Retinal pigment epithelial cell (primary cell): ENCODE data around the gene GLRX3.

Experiments used
- DNase-seq: peaks from one replicate; pipeline ENCODE4 v3.0.0-alpha.2; 2010; ENCODE audit warnings: low read depth
- H3K4me3 ChIP-seq: 2 replicates; pipeline ENCODE4 v1.5.1; 2011; ENCODE audit warnings: mild to moderate bottlenecking, low read length, control low read depth, moderate library complexity
- TF ChIP-seq, protein P1 (sequence below): conservative IDR thresholded peaks from 2 replicates; pipeline ENCODE4 v1.5.1; 2011; ENCODE audit warnings: low read depth, low read length, control low read depth, inconsistent platforms

Gene GLRX3

DNA sequence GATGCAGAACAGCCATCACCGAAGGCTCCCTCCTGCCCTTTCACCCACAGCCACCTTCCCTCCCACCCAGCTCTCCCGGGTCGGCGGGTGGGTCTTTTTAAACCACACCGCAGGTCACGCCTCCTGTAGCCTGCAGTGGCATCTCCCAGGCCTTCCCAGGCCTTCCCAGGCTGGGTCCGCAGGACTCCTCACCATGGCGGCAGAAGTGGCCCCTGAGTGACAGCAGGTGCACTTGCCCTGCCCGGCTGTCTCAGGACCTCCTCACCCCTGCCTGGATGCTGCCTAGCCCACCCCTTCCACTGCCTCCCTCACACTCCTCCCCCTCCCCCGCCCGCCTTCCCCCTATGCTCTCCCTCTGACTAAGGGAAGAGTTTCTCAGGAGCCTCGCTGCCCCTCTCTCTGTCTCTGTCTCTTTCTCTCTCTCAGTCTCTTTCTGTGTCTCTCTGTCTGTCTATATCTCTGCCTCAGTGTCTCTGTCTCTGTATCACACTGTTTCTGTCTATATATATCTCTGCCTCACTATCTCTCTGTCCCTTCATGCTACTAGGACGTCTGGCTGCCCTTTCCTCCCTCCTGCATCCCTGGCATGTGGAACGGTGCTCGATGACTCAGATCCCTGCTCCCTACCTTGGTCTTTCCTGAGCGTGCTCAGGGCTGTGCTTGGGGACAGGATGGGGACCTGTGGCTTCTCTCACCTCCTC lies 57.5 kb downstream of the GLRX3 start:
- DNase-seq = no peak
- TF ChIP-seq, protein P1, sequence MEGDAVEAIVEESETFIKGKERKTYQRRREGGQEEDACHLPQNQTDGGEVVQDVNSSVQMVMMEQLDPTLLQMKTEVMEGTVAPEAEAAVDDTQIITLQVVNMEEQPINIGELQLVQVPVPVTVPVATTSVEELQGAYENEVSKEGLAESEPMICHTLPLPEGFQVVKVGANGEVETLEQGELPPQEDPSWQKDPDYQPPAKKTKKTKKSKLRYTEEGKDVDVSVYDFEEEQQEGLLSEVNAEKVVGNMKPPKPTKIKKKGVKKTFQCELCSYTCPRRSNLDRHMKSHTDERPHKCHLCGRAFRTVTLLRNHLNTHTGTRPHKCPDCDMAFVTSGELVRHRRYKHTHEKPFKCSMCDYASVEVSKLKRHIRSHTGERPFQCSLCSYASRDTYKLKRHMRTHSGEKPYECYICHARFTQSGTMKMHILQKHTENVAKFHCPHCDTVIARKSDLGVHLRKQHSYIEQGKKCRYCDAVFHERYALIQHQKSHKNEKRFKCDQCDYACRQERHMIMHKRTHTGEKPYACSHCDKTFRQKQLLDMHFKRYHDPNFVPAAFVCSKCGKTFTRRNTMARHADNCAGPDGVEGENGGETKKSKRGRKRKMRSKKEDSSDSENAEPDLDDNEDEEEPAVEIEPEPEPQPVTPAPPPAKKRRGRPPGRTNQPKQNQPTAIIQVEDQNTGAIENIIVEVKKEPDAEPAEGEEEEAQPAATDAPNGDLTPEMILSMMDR = no peak

DNA sequence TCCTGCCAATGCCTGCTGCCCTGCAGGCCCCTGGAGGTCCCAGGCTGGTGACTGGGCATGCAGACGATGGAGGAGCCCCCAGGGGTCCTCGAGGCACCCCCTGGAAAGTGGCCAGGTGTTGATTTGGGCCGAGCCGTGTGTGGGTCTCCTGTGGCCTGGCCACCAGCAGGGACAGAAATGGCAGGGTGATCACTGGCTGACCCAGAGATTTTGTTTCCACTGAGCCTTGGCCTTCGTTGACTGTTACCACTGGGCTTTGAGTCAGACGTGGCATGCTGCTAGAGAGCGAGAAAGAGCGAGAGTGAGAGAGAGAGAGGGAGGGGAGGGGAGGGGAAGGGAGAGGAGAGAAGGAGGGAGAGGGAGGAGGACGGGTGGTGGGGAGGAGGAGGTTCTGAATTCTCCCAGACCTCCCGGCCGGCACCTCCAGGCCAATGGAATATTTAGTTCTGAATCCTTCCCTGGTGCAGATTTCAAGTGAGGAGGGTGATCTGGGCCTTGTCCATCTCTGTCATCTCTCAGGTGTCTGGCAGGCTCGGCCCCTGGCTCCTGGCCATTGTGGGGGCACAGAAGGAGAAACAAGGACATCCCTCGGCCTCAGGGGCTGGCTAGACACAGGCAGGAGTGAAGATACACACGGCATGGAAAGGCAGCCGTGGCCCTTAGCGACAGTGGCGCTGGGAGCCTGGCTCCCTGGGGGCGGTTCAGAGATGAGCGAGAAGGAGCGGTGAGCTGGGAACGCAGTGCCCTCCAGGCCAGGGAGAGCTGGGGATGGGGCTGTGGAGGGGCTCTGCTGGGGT lies 58.2 kb downstream of the GLRX3 start:
- no peak for DNase-seq
- TF ChIP-seq, protein P1 = no peak

More for the DNA sequence above, 57.5 kb downstream of the GLRX3 start:
- H3K4me3 ChIP-seq = no peak overlapping the region

DNA sequence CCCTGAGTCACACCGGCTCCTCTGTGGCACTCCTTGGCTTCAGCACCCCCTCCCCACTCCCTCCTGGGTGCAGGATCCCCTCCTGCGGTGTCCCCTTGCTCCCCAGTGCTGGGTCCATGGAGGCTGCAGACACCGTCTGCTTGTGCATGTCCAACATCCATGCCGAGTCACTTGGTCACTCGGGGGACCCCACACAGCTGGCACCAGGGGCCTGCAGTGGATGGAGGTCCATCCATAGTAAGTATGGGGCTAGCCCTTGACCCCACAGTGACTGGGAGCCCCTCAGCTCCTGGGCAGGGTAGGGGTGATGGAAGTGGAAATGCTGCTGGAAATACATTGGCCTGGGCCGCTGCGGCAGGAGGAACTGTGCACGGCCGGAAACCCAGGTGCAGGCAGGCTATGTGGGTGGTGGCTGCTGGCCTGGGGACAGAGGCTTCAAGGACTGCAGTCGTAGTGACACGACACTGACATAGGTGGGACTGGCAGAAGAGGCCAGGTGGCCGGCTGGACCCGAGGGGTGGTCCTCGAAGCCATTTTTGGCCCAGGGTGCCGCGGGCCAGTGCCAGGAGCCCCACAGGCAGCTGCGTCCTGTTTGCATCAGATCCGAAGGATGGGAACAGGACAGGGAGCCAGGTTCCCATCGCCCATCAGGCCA lies 58.9 kb downstream of the GLRX3 start:
- H3K4me3 ChIP-seq = no peak overlapping the region
- TF ChIP-seq, protein P1 = no peak
- DNase-seq = no peak

More for the DNA sequence above, 58.2 kb downstream of the GLRX3 start:
- no peak overlapping the region for H3K4me3 ChIP-seq

DNA sequence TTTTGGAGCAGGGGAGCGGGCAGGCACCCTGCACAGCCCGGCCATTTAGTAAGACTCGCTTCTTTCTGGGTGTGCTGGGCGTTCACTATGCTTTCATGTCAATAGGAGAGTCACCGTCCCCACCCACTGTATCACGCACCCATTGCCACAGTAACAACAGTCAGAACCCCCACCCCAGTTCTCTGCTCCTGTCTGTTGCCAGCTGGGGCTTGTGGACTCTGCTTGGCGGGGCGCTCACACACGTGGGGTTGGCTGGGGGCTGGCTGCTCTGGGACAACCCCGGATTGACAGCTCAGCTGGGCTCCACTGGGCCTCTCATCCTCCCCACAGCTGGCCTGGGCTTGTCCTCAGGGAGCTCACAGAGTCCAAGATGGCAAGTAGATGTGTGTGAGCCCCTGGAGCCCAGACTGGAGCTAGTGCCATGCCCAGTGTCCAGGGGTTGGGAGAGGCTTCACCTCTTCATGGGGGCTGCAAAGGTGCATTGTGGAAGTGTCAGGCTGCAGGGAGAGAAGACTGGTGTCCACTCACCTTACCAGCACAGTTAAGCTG lies 59.6 kb downstream of the GLRX3 start:
- TF ChIP-seq, protein P1 = no peak
- DNase-seq = no peak
- H3K4me3 ChIP-seq = no peak overlapping the region

DNA sequence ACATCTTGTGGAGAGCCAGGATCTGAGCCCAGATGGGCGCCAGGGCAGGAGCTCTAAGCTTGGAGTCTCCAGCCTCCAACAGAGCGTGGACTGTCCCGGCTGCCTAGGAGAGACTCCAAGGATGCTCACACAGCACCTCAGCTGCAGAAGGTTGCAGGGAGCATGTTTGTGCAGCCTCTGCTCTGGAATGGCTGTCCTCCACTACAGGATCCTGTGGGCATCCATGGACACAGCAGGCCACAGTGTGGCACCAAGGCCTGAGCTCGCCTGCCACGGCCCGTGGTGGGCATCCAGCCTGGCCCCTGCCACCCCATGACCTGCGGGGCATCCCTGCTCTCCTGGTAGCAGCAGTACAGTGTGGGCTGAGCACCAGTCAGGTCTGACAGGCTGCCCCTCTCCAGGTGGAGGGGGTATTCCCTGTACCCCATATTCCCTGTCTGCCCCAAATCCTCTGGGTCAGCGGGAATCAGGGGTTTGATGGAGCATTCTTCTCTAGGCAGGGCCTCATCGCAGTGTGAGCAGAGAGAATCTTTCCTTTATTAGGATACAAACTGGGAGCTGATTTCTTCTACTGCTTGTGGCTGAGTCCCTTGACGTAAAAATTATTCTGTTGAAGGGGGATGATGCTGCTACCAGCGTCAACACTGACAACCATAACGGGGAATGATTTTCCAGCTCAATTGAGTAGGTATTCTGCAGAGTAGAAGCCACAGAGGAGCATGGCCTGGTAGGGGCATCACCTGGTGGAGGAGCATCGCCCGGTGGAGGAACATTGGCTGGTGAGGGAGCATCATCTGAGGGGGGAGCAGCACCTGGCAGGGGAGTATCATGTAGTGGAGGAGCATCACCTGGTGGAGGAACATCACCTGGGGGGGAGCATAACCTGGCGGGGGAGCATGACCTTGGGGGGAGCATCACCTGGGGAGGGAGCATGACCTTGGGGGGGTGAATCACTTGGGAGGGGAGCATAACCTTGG lies 60.6 kb downstream of the GLRX3 start:
- TF ChIP-seq, protein P1 = no peak

DNA sequence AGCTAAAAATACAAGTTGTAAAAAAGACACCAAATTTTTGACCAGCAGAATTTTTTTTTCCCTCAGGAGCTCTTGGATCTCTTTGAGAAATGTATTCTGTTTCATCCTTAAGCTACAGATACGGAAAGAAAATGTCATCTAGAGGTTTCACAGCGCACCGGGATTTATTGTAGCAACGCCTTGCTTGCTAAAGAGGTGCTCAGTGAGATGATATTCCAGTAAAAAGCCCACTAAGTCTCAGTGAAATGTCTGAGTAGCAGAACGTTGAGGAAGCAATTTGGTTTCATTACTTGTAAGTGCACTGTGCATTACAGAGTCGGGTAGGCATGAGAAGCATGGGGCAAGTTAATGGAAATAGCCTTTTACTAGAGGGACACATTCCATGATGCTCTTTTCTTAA lies 62.5 kb downstream of the GLRX3 start:
- DNase-seq = no peak
- TF ChIP-seq, protein P1 = no peak
- no peak overlapping the region for H3K4me3 ChIP-seq

More for the DNA sequence above, 60.6 kb downstream of the GLRX3 start:
- H3K4me3 ChIP-seq = no peak overlapping the region
- no peak for DNase-seq
